HFFc6 (cell line): ENCODE results near the gene ATP6V1C2. TPM values are rescaled to one million over a fixed set of nuclear protein-coding genes. Genes with fewer than 3 reads are reported as not detected.

Experiments used
- DNase-seq: peaks from one replicate; pipeline ENCODE4 v3.0.0-alpha.2; 2018
- H3K27ac Mint-ChIP-seq: 2 replicates; pipeline ENCODE4 v1.8.0; 2020; ENCODE audit warnings: mild to moderate bottlenecking, mixed read lengths
- H3K27me3 Mint-ChIP-seq: 2 replicates; pipeline ENCODE4 v1.8.0; 2021; ENCODE audit warnings: mild to moderate bottlenecking, moderate library complexity, mixed read lengths; ENCODE audit not compliant: insufficient read depth
- H3K36me3 Mint-ChIP-seq: 2 replicates; pipeline ENCODE4 v1.8.0; 2021; ENCODE audit warnings: low read depth, mixed read lengths
- H3K4me1 Mint-ChIP-seq: 2 replicates; pipeline ENCODE4 v1.8.0; 2020; ENCODE audit warnings: low read depth, mixed read lengths
- H3K4me3 Mint-ChIP-seq: 2 replicates; pipeline ENCODE4 v1.8.0; 2020; ENCODE audit warnings: mild to moderate bottlenecking, moderate library complexity, mixed read lengths
- H3K9me3 Mint-ChIP-seq: 2 replicates; pipeline ENCODE4 v1.8.0; 2020; ENCODE audit warnings: mild to moderate bottlenecking, mixed read lengths
- CTCF ChIP-seq: fragments of 200-600 bp; sonication (generic); IDR thresholded peaks from 2 replicates; pipeline ENCODE4 v1.5.0; 2021; ENCODE audit warnings: antibody characterized with exemption, mild to moderate bottlenecking
- total RNA-seq, 6 experiments: library from RNA; stranded (reverse); fragmentation: NEBNext Ultra II Directional; extraction: Animal tissue kit (Norgen Biotek cat#: 25700); gene quantifications; 2 replicates in 1 of 6; 3 replicates in 5 of 6; pipeline ENCODE4 v1.2.3, GENCODE V29; 2021

ATP6V1C2 gene
- total RNA-seq, 6 experiments from 2014 or later = not detected

- H3K36me3 Mint-ChIP-seq = no peaks in the 10 kb centered on the region
- H3K27me3 Mint-ChIP-seq = peaks cover 47% of the 10 kb centered on the region
- DNase-seq = no peak
- no peak for TF ChIP-seq CTCF
- no peaks in the 10 kb centered on the region for H3K4me1 Mint-ChIP-seq
- H3K4me3 Mint-ChIP-seq = no peak overlapping the region
- no peak overlapping the region for H3K27ac Mint-ChIP-seq
- no peaks in the 10 kb centered on the region for H3K9me3 Mint-ChIP-seq
These were observed 29.2 kb downstream of the ATP6V1C2 start for GRCh38 chr2:10750610-10751009.

- no peak for TF ChIP-seq CTCF
- Mint-ChIP-seq H3K27me3 (peaks cover 43% of the 10 kb centered on the region), H3K27ac (no peak overlapping the region), H3K9me3 (no peaks in the 10 kb centered on the region), H3K4me1 (no peaks in the 10 kb centered on the region), H3K36me3 (no peaks in the 10 kb centered on the region), H3K4me3 (no peak overlapping the region)
- DNase-seq = no peak
These were observed 30.8 kb downstream of the ATP6V1C2 start for GRCh38 chr2:10752236-10752635.

GRCh38 chr2:10753156-10753555, 31.7 kb downstream of the ATP6V1C2 start:
- Mint-ChIP-seq H3K27me3 (peaks cover 42% of the 10 kb centered on the region), H3K4me3 (no peak overlapping the region), H3K27ac (no peak overlapping the region), H3K4me1 (no peaks in the 10 kb centered on the region), H3K9me3 (no peaks in the 10 kb centered on the region), H3K36me3 (no peaks in the 10 kb centered on the region)
- TF ChIP-seq CTCF = no peak
- no peak for DNase-seq

GRCh38 chr2:10753876-10754275, 32.4 kb downstream of the ATP6V1C2 start:
- Mint-ChIP-seq H3K36me3 (no peaks in the 10 kb centered on the region), H3K27me3 (peaks cover 41% of the 10 kb centered on the region)

GRCh38 chr2:10755621-10756020, 34.2 kb downstream of the ATP6V1C2 start:
- H3K27ac Mint-ChIP-seq = no peak overlapping the region
- peaks cover 33% of the 10 kb centered on the region for H3K27me3 Mint-ChIP-seq
- TF ChIP-seq CTCF = no peak
- no peaks in the 10 kb centered on the region for H3K4me1 Mint-ChIP-seq
- no peaks in the 10 kb centered on the region for H3K36me3 Mint-ChIP-seq
- DNase-seq = no peak
- no peak overlapping the region for H3K4me3 Mint-ChIP-seq
- no peaks in the 10 kb centered on the region for H3K9me3 Mint-ChIP-seq

More at GRCh38 chr2:10753876-10754275, 32.4 kb downstream of the ATP6V1C2 start:
- H3K4me3 Mint-ChIP-seq = no peak overlapping the region
- no peak for TF ChIP-seq CTCF
- H3K9me3 Mint-ChIP-seq = no peaks in the 10 kb centered on the region
- no peak for DNase-seq
- H3K27ac Mint-ChIP-seq = no peak overlapping the region
- H3K4me1 Mint-ChIP-seq = no peaks in the 10 kb centered on the region

GRCh38 chr2:10757814-10758286, 36.4 kb downstream of the ATP6V1C2 start:
- Mint-ChIP-seq H3K27me3 (peaks cover 27% of the 10 kb centered on the region), H3K4me3 (no peak overlapping the region), H3K27ac (no peak overlapping the region), H3K9me3 (no peaks in the 10 kb centered on the region), H3K4me1 (no peaks in the 10 kb centered on the region; the same call in 1 of the 2 replicates), H3K36me3 (no peaks in the 10 kb centered on the region)
- TF ChIP-seq CTCF = no peak
- no peak for DNase-seq
